ACC112 (cell line): Measurements from ENCODE around the gene CEP112.
"Not testable (repeated sequence)": the region's sequence is repeated elsewhere in the genome, so short reads cannot be mapped to it uniquely, and the experiment has no call there.

ENCODE experiments used
- H2AFZ ChIP-seq: fragments of 200-600 bp; sonication (generic); one replicate; pipeline ENCODE4 v1.6.0; 2017; ENCODE audit warnings: antibody characterized with exemption, low read length; ENCODE audit not compliant: unreplicated experiment
- H3K27ac ChIP-seq: fragments of 200-600 bp; sonication (generic); 2 replicates; pipeline ENCODE4 v1.5.1; 2014; ENCODE audit warnings: low read depth, mild to moderate bottlenecking, antibody characterized with exemption, low read length, moderate library complexity
- H3K27me3 ChIP-seq: fragments of 200-600 bp; sonication (generic); 2 replicates; pipeline ENCODE4 v1.6.1; 2014; ENCODE audit warnings: mild to moderate bottlenecking, antibody characterized with exemption, low read length, moderate library complexity, mixed read lengths; ENCODE audit not compliant: insufficient read depth
- H3K36me3 ChIP-seq: fragments of 200-600 bp; sonication (generic); 2 replicates; pipeline ENCODE4 v1.6.1; 2016; ENCODE audit warnings: mild to moderate bottlenecking, antibody characterized with exemption, low read length, moderate library complexity, mixed read lengths; ENCODE audit not compliant: insufficient read depth
- H3K4me1 ChIP-seq: fragments of 200-600 bp; sonication (generic); one replicate; pipeline ENCODE4 v1.6.1; 2016; ENCODE audit warnings: low read length, mixed read lengths; ENCODE audit not compliant: insufficient read depth, unreplicated experiment, control insufficient read depth
- H3K4me3 ChIP-seq: fragments of 200-600 bp; sonication (generic); 2 replicates; pipeline ENCODE4 v1.5.1; 2014; ENCODE audit warnings: mild to moderate bottlenecking, low read depth, low read length
- H3K79me2 ChIP-seq: fragments of 200-600 bp; sonication (generic); one replicate; pipeline ENCODE4 v1.6.0; 2016; ENCODE audit warnings: low read length; ENCODE audit not compliant: control insufficient read depth, unreplicated experiment, insufficient read depth

Gene CEP112

DNA sequence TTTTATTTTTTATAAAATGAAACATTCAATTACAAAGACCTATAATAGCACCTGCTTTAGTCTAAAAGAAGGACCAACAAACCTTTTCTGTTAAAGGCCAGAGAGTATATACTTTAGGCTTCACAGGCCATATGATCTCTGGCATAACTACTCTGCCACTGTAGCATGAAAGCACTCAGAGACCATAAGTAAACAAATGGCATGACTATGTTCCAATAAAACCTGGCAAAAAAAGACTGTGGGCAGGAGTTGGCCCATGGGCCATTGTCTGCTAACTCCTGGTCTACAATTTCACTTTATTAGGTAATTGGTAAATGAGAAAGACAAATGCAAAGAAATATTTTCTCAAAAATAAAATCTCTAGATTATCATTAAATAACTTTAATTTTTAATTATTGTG is 14.9 kb downstream of the CEP112 start:
- H3K4me1 ChIP-seq, result no peaks in the 10 kb centered on the region
- no peaks in the 10 kb centered on the region for H3K27me3 ChIP-seq
- H3K36me3 ChIP-seq, result peaks cover 23% of the 10 kb centered on the region
- H2AFZ ChIP-seq, result no peak overlapping the region
- H3K79me2 ChIP-seq, result no peaks in the 10 kb centered on the region
- no peak overlapping the region for H3K4me3 ChIP-seq
- no peak overlapping the region for H3K27ac ChIP-seq

DNA sequence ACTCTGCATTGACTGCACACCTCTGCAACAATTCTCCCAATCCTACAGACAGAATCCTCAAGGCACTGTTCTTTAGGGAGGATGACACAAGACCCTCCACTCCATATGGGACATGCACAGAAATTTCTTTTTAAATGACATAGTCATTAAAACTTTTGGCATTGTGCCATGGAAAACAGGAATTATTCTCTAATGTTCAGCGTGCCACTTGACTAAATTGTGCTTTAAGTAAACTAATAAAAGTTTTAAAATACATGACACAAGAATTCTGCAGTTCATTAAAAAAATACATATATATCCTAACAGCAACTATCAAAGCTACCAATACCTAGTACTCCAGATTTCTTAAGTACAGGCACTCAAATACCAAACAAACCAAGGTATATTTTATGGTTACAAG is 16.0 kb downstream of the CEP112 start:
- Histone ChIP-seq H3K27ac (no peak overlapping the region), H3K4me3 (no peak overlapping the region), H2AFZ (no peak overlapping the region), H3K27me3 (no peaks in the 10 kb centered on the region), H3K79me2 (no peaks in the 10 kb centered on the region), H3K36me3 (peaks cover 18% of the 10 kb centered on the region), H3K4me1 (no peaks in the 10 kb centered on the region)

DNA sequence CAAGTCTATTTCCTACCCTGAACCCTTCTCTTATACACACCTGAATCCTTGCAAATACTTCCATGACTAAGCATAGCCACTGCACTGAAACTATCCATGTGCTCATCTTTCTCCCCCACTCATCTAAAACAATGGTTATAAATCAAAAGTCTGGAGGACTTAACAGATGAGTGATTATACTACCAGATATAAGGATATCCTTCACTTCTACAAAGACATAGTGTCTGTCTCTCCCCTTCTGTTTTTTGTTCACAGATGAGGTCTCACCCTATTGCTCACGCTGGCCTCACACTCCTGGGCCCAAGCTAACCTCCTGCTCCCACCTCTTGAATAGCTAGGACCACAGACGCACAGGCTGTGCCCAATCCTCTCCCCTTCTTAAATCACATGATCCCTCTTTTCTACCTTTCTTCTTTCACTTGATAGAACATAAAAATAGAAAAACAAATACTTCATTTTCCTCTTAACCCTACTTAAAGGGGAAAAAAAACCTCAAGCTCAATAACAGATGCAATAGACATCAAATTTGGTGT is 19.2 kb downstream of the CEP112 start:
- Histone ChIP-seq H3K27ac (no peak overlapping the region), H3K27me3 (no peaks in the 10 kb centered on the region), H3K36me3 (peaks cover 2% of the 10 kb centered on the region; the same call in 1 of the 2 replicates), H3K4me3 (no peak overlapping the region), H3K4me1 (no peaks in the 10 kb centered on the region), H2AFZ (no peak overlapping the region), H3K79me2 (no peaks in the 10 kb centered on the region)

DNA sequence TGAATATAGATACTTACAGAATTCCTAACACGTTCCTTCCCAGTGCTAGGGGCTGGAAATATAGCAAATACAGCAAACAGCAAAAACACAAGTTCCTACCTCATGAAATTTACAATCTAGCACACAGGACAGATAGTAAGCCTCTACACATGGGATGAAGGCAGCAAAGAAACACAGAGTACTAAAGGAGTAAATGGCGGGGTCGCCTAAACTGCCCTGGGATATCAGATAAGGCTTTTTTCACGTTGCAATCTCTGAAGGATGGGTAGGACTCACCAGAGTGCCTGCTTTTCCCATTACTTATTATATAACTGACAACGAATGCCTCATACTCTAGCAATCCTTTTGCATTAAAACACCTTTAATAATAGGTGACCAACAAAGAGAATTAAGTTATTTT is 19.8 kb downstream of the CEP112 start:
- no peaks in the 10 kb centered on the region for H3K4me1 ChIP-seq
- H3K79me2 ChIP-seq, result no peaks in the 10 kb centered on the region
- no peak overlapping the region for H3K4me3 ChIP-seq

DNA sequence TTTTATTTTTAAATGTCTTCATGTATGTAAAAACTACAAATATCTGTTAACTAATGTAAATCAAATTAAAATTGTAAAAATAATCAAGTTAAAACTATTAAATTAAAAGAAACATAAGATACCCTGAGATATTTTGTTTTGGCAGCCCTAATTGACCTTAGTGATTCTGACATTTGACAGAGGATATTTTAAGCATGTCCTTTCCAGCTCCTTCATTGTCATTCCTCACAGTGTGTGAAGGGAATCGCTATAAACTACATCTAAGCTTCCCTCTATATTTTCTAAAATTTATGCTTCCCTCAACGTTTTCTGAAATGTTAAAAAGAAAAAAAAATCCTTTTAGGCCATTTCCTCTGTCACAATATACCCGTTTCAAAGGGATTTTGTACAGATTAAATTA is 20.2 kb downstream of the CEP112 start:
- no peaks in the 10 kb centered on the region for H3K27me3 ChIP-seq
- no peak overlapping the region for H3K4me3 ChIP-seq
- H3K79me2 ChIP-seq, result no peaks in the 10 kb centered on the region
- H3K27ac ChIP-seq, result no peak overlapping the region
- no peaks in the 10 kb centered on the region for H3K4me1 ChIP-seq
- no peak overlapping the region for H2AFZ ChIP-seq
- H3K36me3 ChIP-seq, result peaks cover 2% of the 10 kb centered on the region; the same call in 1 of the 2 replicates

More for the DNA sequence above, 19.8 kb downstream of the CEP112 start:
- Histone ChIP-seq H2AFZ (no peak overlapping the region), H3K36me3 (peaks cover 2% of the 10 kb centered on the region; the same call in 1 of the 2 replicates), H3K27ac (no peak overlapping the region), H3K27me3 (no peaks in the 10 kb centered on the region)

DNA sequence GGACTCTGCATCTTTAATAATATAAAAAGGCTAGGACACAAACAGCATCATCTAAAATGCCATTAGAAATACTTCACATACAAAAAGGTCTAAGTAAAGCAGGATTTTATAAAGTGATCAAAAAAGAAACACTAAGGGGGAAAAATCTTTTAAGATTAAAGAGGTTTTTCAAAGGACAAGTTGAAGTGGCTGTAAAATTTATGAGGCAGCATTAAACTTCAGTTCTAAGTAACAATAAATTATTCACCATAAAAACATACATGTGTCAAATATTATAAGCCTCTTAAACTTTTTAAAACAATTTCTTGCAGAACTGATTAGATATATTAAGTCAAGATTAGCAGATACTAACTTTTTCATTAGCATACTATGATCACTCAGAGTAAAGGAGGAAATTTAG is 20.8 kb downstream of the CEP112 start:
- H2AFZ ChIP-seq, result no peak overlapping the region
- H3K27me3 ChIP-seq, result no peaks in the 10 kb centered on the region
- H3K36me3 ChIP-seq, result peaks cover 2% of the 10 kb centered on the region; the same call in 1 of the 2 replicates

DNA sequence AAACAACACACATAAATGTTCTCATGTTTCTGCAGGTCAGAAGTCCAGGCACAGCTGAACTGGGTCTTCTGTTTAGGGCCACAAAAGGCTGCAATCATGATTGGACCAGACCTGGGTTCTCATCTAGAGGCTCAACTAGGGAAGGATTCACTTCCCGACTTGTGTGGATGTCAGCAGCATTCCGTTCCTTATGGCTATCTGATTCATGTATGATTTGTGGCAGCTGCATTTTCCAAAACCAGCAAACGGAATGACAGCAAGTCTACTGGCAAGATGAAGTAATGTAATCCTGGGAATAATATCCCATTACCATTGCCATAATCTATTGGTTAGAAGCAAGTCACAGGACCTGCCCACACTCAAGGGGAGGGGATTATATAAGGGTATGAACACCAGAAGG is 22.1 kb downstream of the CEP112 start:
- H2AFZ ChIP-seq, result no peak overlapping the region
- H3K27me3 ChIP-seq, result no peaks in the 10 kb centered on the region
- no peaks in the 10 kb centered on the region for H3K79me2 ChIP-seq
- no peak overlapping the region for H3K27ac ChIP-seq
- no peaks in the 10 kb centered on the region for H3K4me1 ChIP-seq
- no peak overlapping the region for H3K4me3 ChIP-seq
- H3K36me3 ChIP-seq, result peaks cover under 1% of the 10 kb centered on the region; the same call in 1 of the 2 replicates

More for the DNA sequence above, 20.8 kb downstream of the CEP112 start:
- Histone ChIP-seq H3K4me3 (no peak overlapping the region), H3K79me2 (no peaks in the 10 kb centered on the region), H3K4me1 (no peaks in the 10 kb centered on the region), H3K27ac (no peak overlapping the region)

DNA sequence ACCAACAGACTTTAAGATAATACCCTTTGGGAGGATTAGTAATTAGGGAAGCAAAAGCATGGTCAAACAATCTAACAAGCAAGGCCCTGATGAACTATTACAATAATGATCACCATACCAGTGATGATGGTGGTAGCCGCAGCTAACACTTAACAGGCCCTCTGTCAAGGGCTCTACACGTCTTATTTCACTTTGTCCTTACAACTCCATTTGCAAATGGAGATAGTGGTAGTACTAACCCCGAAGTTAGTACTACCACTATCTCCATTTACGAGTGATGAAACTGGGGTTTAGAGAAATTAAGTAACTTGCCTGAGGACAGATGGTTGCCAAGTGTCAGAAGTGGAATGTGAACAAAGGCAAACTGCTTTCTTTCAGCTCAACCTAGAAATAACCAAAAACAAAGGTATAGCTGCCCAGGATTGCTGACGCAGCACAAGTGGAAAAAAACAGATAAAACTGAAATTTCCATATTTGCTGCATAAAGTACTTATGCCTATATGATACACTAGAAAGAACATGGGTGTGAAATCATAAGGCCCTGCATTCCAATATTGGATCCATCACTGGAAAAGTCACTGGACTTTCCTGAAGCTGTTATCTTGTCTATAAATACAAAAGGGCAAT is 24.6 kb downstream of the CEP112 start:
- Histone ChIP-seq H3K4me1 (no peaks in the 10 kb centered on the region), H2AFZ (no peak overlapping the region), H3K4me3 (no peak overlapping the region), H3K27me3 (no peaks in the 10 kb centered on the region), H3K36me3 (no peaks in the 10 kb centered on the region), H3K27ac (no peak overlapping the region), H3K79me2 (no peaks in the 10 kb centered on the region)

DNA sequence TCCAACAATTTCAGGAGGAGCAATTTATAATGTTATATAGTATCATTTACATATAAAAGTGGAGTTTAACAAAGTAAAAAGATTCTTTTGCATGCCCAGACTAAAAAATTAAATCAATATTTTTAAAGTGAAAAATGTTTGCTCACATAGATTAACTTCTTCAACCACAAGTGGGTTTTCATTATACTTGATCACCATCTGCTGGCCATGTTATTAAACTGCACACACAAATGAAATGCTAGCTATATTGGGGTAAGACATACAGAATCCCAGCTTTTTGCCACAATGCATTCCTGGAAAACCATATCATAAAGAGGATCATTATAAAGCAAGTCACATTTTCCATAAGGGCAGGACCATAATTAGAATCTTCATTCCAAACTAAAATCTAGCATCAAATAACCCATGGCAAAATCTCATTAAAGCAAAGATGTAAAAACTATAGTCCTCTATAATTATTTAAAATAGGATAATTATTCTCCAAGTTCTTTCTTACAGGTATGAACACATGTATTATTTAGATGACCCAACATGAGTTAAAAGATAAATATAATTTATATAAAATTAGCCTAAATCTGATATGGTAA is 26.3 kb downstream of the CEP112 start:
- H3K27ac ChIP-seq, result no peak overlapping the region
- H2AFZ ChIP-seq, result no peak overlapping the region
- H3K27me3 ChIP-seq, result no peaks in the 10 kb centered on the region
- H3K4me1 ChIP-seq, result no peaks in the 10 kb centered on the region
- H3K79me2 ChIP-seq, result no peaks in the 10 kb centered on the region
- H3K36me3 ChIP-seq, result no peaks in the 10 kb centered on the region
- no peak overlapping the region for H3K4me3 ChIP-seq

DNA sequence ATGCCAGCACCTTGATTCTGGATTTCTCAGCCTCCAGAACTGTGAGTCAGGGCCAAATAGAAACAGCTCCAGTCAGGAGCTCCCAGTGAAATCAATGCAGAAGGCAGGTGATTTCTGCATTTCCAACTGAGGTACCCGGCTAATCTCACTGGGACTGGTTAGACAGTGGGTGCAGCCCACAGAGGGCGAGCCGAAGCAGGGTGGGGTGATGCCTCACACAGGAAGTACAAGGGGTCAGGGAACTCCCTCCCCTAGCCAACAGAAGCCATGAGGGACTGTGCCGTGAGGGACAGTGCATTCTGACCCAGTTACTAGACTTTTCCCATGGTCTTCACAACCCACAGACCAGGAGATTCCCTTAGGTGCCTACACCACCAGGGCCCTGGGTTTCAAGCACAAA is 36.9 kb downstream of the CEP112 start:
- H3K4me3 ChIP-seq, H3K27ac ChIP-seq, H3K79me2 ChIP-seq, H3K27me3 ChIP-seq, H3K4me1 ChIP-seq, H2AFZ ChIP-seq, H3K36me3 ChIP-seq: not testable (repeated sequence)

DNA sequence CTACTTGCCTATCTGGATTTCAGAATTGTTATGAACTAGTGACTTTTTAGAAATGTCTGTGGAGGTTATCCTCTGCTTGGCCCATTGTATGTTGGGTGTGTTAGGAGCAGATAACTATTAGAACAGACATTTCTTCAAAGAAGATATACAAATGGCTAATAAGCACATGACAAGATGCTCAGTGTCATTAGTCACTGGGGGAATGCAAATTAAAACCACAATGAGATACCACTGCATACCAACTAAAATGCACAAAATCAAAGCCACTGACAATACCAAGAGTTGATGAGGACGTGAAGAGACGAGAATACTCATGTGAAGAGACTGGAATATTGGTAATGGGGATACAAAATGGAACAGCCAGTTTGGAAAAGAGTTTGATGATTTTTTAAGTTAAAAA is 39.2 kb downstream of the CEP112 start:
- H3K36me3 ChIP-seq, result peaks cover 5% of the 10 kb centered on the region; the same call in 1 of the 2 replicates
- H3K4me1 ChIP-seq, result no peaks in the 10 kb centered on the region
- no peaks in the 10 kb centered on the region for H3K79me2 ChIP-seq
- H2AFZ ChIP-seq, result no peak overlapping the region
- H3K4me3 ChIP-seq, result no peak overlapping the region
- H3K27me3 ChIP-seq, result no peaks in the 10 kb centered on the region
- H3K27ac ChIP-seq, result no peak overlapping the region
